K562 (cell line): ENCODE results near the gene LRP6. TPM values are rescaled to one million over a fixed set of nuclear protein-coding genes. Genes with fewer than 3 reads are reported as not detected.
A peak's percentile ranks its signal among the peaks of the same experiment; 100 is the strongest.

Experiments used
- BHLHE40 ChIP-seq: IDR thresholded peaks from 2 replicates; pipeline ENCODE4 v1.6.1; 2011; ENCODE audit warnings: low read length, improper control_type of control experiment
- CREBBP ChIP-seq: IDR thresholded peaks from one replicate; pipeline ENCODE4 v1.6.1; 2012; ENCODE audit warnings: low read depth, mild to moderate bottlenecking, control low read depth, inconsistent platforms, low read length
- DLX4 ChIP-seq: fragments of 250-450 bp; sonication (Bioruptor Pico); IDR thresholded peaks from 2 replicates; pipeline ENCODE4 v1.6.1; 2021; ENCODE audit warnings: mild to moderate bottlenecking
- MAFK ChIP-seq: IDR thresholded peaks from 2 replicates; pipeline ENCODE4 v1.6.1; 2011; ENCODE audit warnings: low read length, improper control_type of control experiment
- MCM3 ChIP-seq: fragments of 450-650 bp; IDR thresholded peaks from 2 replicates; pipeline ENCODE4 v1.6.1; 2016
- POLR3G ChIP-seq: IDR thresholded peaks from 2 replicates; pipeline ENCODE4 v1.6.1; 2011; ENCODE audit not compliant: insufficient read length, insufficient replicate concordance; ENCODE audit errors: extremely low read depth
- RUNX1 ChIP-seq: sonication (generic); IDR thresholded peaks from 2 replicates; pipeline ENCODE4 v1.6.1; 2016; ENCODE audit warnings: antibody characterized with exemption, low read depth
- SMARCC2 ChIP-seq: fragments of 450-650 bp; IDR thresholded peaks from 2 replicates; pipeline ENCODE4 v1.6.1; 2017; ENCODE audit warnings: antibody characterized with exemption, moderate library complexity, mild to moderate bottlenecking, low read depth
- SRSF3 ChIP-seq: fragments of 200-400 bp; formaldehyde crosslinking; IDR thresholded peaks from 2 replicates; pipeline ENCODE4 v1.6.1; 2016; ENCODE audit warnings: mild to moderate bottlenecking, low read length, moderate library complexity; ENCODE audit not compliant: insufficient read depth
- ZKSCAN3 ChIP-seq: fragments of 250-450 bp; sonication (Bioruptor Pico); IDR thresholded peaks from 2 replicates; pipeline ENCODE4 v1.4.0; 2020
- ZNF41 ChIP-seq: fragments of 250-450 bp; sonication (Bioruptor Pico); conservative IDR thresholded peaks from 2 replicates; pipeline ENCODE4 v1.4.0; 2020; ENCODE audit warnings: mild to moderate bottlenecking
- ZNF507 ChIP-seq: conservative IDR thresholded peaks from 2 replicates; pipeline ENCODE4 v1.6.1; 2017; ENCODE audit warnings: missing genetic modification characterization, missing compliant biosample characterization
- ZNF639 ChIP-seq, 2 experiments: fragments of 200-800 bp in 1 of 2; sonication (Bioruptor generic) in 1 of 2; sonication (generic) in 1 of 2; formaldehyde crosslinking in 1 of 2; IDR thresholded peaks in 1 of 2; conservative IDR thresholded peaks in 1 of 2; 2 replicates each; pipeline versions ENCODE4 v1.5.0 to v1.6.1; 2016 to 2020; ENCODE audit warnings: missing compliant biosample characterization in 1 of 2, missing genetic modification characterization in 1 of 2, missing genetic modification reagents in 1 of 2
- polyA plus RNA-seq, 8 experiments: library from polyadenylated mRNA; depleted of rRNA in 4 of 8; stranded (reverse) in 5 of 8; unstranded in 3 of 8; fragments of >200 nt; fragmentation: Nextera tagmentation in 2 of 8; fragmentation: Illumina TruSeq in 1 of 8; extraction: Ambion mirVana in 2 of 8; extraction: Trizol in 1 of 8; gene quantifications; 2 replicates each; pipeline versions ENCODE4 v1.2.1 to v1.2.3, GENCODE V29; 2011 to 2014; ENCODE audit warnings: inconsistent platforms in 1 of 8, missing spikeins in 1 of 8
- total RNA-seq, 7 experiments: library from RNA; depleted of rRNA in 6 of 7; stranded (reverse); fragments of >200 nt in 6 of 7; fragmentation: Illumina TruSeq in 2 of 7; extraction: Trizol in 2 of 7; gene quantifications; 2 replicates each; pipeline versions ENCODE4 v1.2.1 to v1.2.3, GENCODE V29; 2011 to 2021; ENCODE audit warnings: low replicate concordance in 1 of 7
- TF ChIP-seq, protein P1 (sequence below): fragments of 250-450 bp; sonication (Bioruptor Pico); IDR thresholded peaks from 2 replicates; pipeline ENCODE4 v1.5.0; 2021
- TF ChIP-seq, protein P2 (sequence below): fragments of 450-650 bp; formaldehyde crosslinking; IDR thresholded peaks from 2 replicates; pipeline ENCODE4 v1.4.0; 2022; ENCODE audit warnings: missing genetic modification characterization

LRP6 gene
- total and polyA plus RNA-seq, 9 of the 15 experiments (the other 6 are each of a cell fraction or from before 2014, with no cell fraction given): 3.0 to 17.0 (median 10.8) TPM

DNA sequence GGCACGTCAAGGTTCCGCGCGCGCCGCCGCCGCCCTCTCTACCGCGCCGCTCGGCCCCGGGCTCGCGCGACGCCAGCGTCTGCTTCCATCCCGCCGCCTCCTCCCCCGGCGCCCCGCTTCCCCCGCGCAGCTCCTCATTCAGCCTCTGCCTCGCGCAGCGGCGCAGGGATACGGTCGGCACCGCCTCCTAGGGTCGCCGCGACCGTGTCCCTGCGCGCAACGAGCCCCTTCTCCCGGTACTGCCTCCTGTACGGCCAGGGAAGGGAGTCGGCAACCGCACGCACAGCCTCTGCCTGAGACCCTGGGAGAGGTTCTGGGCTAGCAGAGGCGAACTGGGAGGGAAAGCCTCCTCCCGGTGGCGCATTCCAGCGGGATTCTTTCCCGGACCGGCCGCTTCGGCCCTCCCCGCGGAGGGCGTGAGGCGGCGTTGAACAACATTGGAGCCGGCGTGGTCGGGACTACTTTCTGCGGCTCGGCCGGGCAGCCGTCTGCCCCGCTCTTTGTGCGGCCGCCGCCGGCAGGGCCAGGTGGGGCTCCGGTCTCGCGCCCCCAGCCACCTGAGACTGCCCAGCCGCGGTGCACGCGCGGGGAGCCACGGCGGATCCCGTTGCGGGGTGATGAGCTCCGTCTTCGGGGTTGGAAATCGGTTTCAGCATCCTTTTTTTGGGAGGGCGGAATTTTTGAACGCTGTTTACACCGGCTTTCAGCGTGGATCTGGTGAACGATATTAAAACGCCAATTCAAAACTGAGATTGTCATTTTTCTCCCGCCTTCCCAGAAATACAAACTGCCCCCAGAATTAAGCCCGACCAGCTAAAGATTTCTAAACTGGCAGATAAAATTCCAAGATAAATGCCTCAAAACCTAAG, at the start of gene LRP6 (continued):
- TF ChIP-seq ZNF507 (tag) (no peak), ZKSCAN3 (CRISPR knock-in tag) (no peak), ZNF41 (CRISPR knock-in tag) (no peak), SRSF3 (no peak), POLR3G (no peak), RUNX1 (no peak), SMARCC2 (no peak), BHLHE40 (no peak), MCM3 (no peak), MAFK (no peak), CREBBP (no peak), ZNF639 (CRISPR knock-in tag; conservative IDR thresholded peaks at IDR 0.05 in 1 of 2, IDR thresholded peaks at IDR 0.05 in 1 of 2) (0 out of 4 replicates have a peak, but pooled peaks of 1 of the 2 experiments have one; percentile 47), DLX4 (CRISPR knock-in tag) (no peak)
- TF ChIP-seq, protein P1, sequence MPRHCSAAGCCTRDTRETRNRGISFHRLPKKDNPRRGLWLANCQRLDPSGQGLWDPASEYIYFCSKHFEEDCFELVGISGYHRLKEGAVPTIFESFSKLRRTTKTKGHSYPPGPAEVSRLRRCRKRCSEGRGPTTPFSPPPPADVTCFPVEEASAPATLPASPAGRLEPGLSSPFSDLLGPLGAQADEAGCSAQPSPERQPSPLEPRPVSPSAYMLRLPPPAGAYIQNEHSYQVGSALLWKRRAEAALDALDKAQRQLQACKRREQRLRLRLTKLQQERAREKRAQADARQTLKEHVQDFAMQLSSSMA (CRISPR knock-in tag): peak; percentile 54
- TF ChIP-seq, protein P2, sequence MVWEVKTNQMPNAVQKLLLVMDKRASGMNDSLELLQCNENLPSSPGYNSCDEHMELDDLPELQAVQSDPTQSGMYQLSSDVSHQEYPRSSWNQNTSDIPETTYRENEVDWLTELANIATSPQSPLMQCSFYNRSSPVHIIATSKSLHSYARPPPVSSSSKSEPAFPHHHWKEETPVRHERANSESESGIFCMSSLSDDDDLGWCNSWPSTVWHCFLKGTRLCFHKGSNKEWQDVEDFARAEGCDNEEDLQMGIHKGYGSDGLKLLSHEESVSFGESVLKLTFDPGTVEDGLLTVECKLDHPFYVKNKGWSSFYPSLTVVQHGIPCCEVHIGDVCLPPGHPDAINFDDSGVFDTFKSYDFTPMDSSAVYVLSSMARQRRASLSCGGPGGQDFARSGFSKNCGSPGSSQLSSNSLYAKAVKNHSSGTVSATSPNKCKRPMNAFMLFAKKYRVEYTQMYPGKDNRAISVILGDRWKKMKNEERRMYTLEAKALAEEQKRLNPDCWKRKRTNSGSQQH (CRISPR knock-in tag): no peak
